WTC11 (cell line): ENCODE measurements around the gene IQSEC1.

ENCODE experiments used
- AFF4 ChIP-seq: sonication (generic); formaldehyde crosslinking; IDR thresholded peaks from 2 replicates; pipeline ENCODE4 v1.8.1; 2023; ENCODE audit warnings: mild to moderate bottlenecking, missing genetic modification reagents, borderline replicate concordance
- ATF2 ChIP-seq: sonication (generic); formaldehyde crosslinking; IDR thresholded peaks from 2 replicates; pipeline ENCODE4 v1.8.1; 2022; ENCODE audit warnings: low read depth, missing genetic modification reagents, borderline replicate concordance
- CREM ChIP-seq: sonication (generic); formaldehyde crosslinking; IDR thresholded peaks from 2 replicates; pipeline ENCODE4 v1.8.1; 2022; ENCODE audit warnings: mild to moderate bottlenecking, missing genetic modification reagents, moderate library complexity
- JAZF1 ChIP-seq: fragments of 250-450 bp; sonication (Bioruptor Pico); IDR thresholded peaks from 2 replicates; pipeline ENCODE4 v1.9.0; 2021; ENCODE audit warnings: moderate library complexity, mild to moderate bottlenecking, inconsistent platforms
- NR2C2 ChIP-seq: sonication (generic); formaldehyde crosslinking; IDR thresholded peaks from 2 replicates; pipeline ENCODE4 v1.8.0; 2022; ENCODE audit warnings: mild to moderate bottlenecking, missing genetic modification reagents
- NR3C1 ChIP-seq: sonication (generic); formaldehyde crosslinking; conservative IDR thresholded peaks from 2 replicates; pipeline ENCODE4 v1.8.1; 2023; ENCODE audit warnings: low read depth, mild to moderate bottlenecking, missing genetic modification reagents
- SMAD4 ChIP-seq: sonication (generic); formaldehyde crosslinking; IDR thresholded peaks from 2 replicates; pipeline ENCODE4 v1.8.0; 2022; ENCODE audit warnings: mild to moderate bottlenecking, missing genetic modification reagents
- TEAD1 ChIP-seq: sonication (generic); formaldehyde crosslinking; IDR thresholded peaks from 2 replicates; pipeline ENCODE4 v1.8.0; 2022; ENCODE audit warnings: mild to moderate bottlenecking, missing genetic modification reagents
- TF ChIP-seq, protein P1 (sequence below): fragments of 200-600 bp; IDR thresholded peaks from 2 replicates; pipeline ENCODE4 v1.8.0; 2022; ENCODE audit warnings: antibody characterized with exemption
- TF ChIP-seq, protein P2 (sequence below): sonication (generic); formaldehyde crosslinking; IDR thresholded peaks from 2 replicates; pipeline ENCODE4 v1.8.0; 2023; ENCODE audit warnings: missing genetic modification reagents

DNA sequence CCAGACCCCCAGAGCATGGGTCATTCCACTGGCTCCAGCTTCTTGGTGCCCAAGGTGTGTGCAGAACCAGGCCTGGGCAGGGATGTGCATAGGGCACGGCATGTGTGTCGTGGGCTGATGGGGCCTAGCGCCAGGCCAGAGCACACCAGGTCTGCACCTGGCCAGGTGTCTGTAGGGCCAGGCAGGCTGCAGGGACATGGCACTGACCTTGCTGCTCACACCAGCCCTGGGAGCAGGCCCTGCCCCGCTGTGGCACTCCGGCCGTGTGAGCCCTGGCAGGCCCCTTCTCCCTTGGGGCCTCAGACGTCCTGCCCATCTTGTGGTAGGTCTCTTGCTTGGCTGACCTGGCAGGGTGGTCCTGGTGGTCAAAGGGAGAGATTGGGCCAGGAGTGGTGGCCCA lies 147.6 kb downstream of the IQSEC1 start:
- TF ChIP-seq, protein P1, sequence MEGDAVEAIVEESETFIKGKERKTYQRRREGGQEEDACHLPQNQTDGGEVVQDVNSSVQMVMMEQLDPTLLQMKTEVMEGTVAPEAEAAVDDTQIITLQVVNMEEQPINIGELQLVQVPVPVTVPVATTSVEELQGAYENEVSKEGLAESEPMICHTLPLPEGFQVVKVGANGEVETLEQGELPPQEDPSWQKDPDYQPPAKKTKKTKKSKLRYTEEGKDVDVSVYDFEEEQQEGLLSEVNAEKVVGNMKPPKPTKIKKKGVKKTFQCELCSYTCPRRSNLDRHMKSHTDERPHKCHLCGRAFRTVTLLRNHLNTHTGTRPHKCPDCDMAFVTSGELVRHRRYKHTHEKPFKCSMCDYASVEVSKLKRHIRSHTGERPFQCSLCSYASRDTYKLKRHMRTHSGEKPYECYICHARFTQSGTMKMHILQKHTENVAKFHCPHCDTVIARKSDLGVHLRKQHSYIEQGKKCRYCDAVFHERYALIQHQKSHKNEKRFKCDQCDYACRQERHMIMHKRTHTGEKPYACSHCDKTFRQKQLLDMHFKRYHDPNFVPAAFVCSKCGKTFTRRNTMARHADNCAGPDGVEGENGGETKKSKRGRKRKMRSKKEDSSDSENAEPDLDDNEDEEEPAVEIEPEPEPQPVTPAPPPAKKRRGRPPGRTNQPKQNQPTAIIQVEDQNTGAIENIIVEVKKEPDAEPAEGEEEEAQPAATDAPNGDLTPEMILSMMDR, result no peak
- no peak for TF ChIP-seq AFF4 (CRISPR knock-in tag)
- TF ChIP-seq NR3C1 (CRISPR knock-in tag), result no peak
- no peak for TF ChIP-seq JAZF1 (CRISPR knock-in tag)
- TF ChIP-seq, protein P2, sequence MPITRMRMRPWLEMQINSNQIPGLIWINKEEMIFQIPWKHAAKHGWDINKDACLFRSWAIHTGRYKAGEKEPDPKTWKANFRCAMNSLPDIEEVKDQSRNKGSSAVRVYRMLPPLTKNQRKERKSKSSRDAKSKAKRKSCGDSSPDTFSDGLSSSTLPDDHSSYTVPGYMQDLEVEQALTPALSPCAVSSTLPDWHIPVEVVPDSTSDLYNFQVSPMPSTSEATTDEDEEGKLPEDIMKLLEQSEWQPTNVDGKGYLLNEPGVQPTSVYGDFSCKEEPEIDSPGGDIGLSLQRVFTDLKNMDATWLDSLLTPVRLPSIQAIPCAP (CRISPR knock-in tag), result no peak
- no peak for TF ChIP-seq CREM (CRISPR knock-in tag)
- TF ChIP-seq NR2C2, result no peak
- no peak for TF ChIP-seq TEAD1 (CRISPR knock-in tag)
- TF ChIP-seq ATF2 (CRISPR knock-in tag), result no peak
- TF ChIP-seq SMAD4 (CRISPR knock-in tag), result no peak
